22Rv1 (cell line): ENCODE data around the gene WDFY3.

Source experiments
- ZFX ChIP-seq: fragments of 450-650 bp; IDR thresholded peaks from 2 replicates; pipeline ENCODE4 v1.6.1; 2017; ENCODE audit warnings: antibody characterized with exemption, borderline replicate concordance
- TF ChIP-seq, protein P1 (sequence below): fragments of 450-650 bp; IDR thresholded peaks from 2 replicates; pipeline ENCODE4 v1.5.1; 2017; ENCODE audit warnings: mild to moderate bottlenecking

DNA sequence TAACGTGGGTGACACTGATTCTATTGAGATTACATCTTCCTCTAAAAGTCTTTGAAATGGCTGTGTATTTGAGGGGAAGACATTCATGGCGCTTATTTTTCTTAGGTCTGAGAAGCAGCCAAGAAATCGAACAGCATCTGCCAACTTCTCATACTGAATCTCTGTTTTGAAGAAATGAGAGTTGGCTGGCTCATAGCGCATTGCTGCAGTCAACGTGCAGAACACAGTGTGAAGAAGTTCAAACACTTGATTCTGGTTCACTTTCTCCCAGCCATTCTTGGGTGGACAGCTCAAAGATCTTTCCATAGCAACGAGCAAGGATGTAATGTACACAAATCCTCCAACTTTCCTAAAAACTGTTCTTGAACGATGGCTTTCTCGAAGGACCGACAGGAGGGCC lies 156.5 kb downstream of the WDFY3 start:
- TF ChIP-seq, protein P1, sequence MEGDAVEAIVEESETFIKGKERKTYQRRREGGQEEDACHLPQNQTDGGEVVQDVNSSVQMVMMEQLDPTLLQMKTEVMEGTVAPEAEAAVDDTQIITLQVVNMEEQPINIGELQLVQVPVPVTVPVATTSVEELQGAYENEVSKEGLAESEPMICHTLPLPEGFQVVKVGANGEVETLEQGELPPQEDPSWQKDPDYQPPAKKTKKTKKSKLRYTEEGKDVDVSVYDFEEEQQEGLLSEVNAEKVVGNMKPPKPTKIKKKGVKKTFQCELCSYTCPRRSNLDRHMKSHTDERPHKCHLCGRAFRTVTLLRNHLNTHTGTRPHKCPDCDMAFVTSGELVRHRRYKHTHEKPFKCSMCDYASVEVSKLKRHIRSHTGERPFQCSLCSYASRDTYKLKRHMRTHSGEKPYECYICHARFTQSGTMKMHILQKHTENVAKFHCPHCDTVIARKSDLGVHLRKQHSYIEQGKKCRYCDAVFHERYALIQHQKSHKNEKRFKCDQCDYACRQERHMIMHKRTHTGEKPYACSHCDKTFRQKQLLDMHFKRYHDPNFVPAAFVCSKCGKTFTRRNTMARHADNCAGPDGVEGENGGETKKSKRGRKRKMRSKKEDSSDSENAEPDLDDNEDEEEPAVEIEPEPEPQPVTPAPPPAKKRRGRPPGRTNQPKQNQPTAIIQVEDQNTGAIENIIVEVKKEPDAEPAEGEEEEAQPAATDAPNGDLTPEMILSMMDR, result no peak
- TF ChIP-seq ZFX, result no peak
